ENCODE measurements around the gene NEK5.

DNA sequence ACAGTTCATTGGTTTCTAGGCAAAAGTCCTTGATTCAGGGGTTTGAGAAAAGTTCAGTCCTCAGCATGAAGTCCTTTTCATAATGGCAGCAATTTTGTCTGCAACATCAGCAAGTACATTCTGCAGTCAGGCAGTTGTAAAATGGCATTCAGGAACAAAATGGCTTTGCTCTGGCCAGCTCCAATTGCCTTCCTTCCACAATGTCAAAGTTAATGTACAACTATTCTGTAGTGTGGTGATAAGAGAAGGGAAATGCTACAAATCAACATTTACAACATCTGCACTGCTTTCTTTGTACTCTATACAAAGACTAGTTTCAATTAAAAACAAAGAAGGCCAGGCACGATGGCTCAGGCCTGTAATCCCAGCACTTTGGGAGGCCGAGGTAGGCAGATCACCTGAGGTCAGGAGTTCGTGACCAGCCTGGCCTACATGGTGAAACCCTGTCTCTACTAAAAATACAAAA is 32.3 kb upstream of the NEK5 start:
- TF ChIP-seq, protein P1, sequence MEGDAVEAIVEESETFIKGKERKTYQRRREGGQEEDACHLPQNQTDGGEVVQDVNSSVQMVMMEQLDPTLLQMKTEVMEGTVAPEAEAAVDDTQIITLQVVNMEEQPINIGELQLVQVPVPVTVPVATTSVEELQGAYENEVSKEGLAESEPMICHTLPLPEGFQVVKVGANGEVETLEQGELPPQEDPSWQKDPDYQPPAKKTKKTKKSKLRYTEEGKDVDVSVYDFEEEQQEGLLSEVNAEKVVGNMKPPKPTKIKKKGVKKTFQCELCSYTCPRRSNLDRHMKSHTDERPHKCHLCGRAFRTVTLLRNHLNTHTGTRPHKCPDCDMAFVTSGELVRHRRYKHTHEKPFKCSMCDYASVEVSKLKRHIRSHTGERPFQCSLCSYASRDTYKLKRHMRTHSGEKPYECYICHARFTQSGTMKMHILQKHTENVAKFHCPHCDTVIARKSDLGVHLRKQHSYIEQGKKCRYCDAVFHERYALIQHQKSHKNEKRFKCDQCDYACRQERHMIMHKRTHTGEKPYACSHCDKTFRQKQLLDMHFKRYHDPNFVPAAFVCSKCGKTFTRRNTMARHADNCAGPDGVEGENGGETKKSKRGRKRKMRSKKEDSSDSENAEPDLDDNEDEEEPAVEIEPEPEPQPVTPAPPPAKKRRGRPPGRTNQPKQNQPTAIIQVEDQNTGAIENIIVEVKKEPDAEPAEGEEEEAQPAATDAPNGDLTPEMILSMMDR (IDR thresholded peaks at IDR 0.05; ENCODE audit: insufficient read depth, low read length, poor library complexity, severe bottlenecking), result no peak
- no peak for TF ChIP-seq EZH2phosphoT487 (conservative IDR thresholded peaks at IDR 0.05; ENCODE audit: low read length)
